T1000 (cell line): Measurements from ENCODE around the gene PMP22.

ENCODE experiments used
- DNase-seq: peaks from one replicate; lab custom pipeline; 2025; ENCODE audit warnings: mixed read lengths; lab: John Stamatoyannopoulos, UW

PMP22 gene

DNA sequence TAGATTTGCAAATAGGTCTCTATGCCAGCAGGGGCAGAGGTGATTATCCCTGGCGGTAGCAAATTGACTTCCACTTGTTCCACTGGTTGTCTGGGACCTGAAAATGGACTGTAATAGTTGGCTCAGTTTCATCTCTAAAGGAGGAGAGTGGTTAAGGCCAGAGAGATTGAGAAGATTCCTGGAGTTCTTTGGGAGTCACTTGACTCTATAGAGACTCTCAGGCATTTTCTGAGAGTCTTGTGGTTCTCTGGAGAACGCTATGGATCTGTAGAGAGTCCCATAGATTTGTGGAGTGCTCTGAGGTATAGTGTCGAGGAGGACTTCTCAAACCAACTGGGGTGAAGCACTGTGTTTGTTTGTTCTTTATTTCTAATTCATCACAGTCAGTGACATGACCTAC lies 8.9 kb upstream of the PMP22 start:
- no peak for DNase-seq

DNA sequence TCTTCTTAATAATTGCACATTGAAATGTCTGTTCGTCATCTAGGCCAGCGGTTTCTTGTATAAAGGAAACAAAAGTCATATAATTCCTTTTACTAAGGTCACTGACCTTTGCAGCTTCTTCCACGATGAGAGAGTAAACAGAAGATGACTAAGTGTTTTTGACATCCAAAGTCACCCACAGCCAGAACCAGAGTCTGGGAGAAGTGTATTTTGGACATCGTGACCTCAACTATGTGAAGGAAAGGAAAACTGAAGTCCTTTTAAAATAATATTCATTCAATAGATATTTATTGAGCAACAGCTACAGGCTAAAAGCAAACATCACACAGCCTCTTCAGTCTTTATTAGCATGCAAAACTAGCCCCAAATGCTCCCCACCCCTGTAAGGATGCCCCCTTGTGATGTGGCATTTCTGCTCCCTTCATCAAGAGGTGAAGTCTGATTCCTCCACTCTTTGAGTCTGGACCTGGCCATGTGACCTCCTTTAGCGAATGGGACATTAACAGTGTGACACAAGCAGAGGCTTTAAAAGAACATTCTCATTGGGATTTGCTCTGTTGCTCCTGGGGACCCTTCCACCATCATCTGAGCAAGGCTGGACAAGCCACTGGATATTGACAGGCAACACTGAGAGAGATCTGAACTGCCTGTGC lies 8.1 kb upstream of the PMP22 start:
- DNase-seq, result peak; percentile 50

DNA sequence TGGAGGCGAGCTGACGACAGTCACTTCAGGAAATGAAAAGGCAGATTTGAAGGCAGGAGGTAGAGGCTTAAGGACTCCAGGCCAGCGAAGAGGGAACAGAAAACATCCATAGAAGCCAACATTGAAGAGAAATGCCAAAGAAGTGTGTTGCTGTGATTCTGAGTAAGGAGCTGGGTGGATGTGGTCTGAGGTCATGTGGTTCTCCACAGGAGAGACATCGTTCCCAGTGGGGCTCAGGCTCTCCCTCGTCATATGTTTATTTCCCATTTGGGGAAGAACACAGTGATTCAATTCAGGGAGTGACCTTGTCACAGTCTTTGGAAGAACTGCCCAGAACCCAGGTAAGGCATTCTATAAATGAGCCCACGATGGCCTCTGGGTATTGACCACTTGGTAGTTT lies 6.6 kb upstream of the PMP22 start:
- no peak for DNase-seq

DNA sequence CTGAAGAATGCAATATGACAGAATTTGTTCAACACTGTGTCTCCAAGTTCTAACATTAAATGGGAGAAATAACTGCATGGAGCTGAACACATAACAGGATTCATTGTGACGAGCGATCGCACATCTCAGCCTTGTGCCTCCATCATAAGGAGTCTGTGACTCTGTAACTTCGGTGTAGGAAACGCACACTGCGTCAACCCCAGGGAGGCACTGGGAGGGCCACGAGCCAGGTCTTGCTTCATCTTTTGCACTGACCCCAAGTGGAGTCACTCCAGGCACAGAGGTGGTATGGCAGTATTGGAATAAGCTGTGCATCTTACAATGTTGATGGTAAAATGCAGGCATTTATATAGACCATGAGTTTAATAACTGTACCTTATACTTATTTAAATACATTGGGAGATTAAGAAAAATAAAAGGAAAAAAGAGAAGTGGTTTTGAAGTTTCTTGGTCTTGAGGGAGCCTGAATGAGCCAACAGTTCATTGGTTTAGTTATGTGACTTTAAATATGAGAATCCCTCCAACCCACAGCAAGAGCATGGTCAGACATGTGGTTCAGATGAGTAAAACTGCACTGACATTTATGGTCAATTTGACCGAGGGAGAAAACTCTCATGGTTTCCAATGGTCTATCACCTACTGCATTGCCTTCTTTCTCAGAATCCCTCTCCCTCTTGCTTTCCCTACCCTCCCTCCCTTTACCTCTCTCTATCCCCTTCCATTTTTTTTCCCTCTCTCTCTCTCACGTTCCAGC lies 5.7 kb upstream of the PMP22 start:
- DNase-seq, result no peak

DNA sequence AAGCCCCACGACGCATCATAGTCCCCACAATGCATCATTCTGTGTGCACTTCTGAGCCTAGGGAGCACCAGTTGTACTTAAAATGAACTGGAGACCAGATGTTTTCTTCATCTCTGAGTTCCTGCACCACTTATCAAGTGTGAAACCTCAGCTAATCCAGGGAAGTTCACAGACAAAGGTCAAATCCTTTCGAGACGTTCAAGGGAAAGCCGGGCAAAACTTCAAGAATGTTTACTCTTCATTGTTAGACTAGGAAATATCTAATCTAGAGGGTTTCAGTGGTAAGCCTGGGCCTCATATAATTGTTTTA lies 4.6 kb upstream of the PMP22 start:
- DNase-seq, result no peak

DNA sequence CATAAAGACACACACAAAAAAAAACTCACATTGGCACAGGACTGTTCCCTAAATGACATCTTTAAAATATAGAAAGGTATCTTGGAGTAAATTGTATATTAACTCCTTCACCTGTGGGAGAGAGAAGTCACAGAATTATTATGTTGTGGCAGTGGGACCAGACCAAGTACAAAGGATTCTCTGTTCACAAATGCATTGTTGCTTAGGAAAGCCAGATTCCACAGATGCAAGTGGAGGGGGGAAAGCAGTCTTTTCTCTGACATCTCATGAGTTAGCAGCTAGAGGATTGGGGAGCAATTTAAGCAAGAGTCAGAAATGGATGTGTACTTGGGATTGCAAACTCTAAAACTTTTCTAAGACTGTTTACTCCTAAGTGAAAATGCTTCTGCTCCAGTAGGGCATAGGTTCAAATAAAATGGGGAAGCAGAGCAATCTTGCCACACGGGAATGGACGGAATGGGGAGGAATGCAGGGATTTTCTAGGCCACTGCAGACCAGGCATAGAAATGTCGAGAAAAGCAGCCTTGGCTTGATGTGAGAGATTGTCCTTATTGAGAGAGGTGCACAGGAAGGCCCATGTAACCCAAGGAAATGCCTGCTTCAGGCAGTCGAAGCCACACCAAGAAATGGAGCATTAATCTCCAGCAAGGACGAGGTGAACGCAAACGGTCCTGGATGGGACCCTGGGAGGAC lies 4.1 kb upstream of the PMP22 start:
- no peak for DNase-seq

DNA sequence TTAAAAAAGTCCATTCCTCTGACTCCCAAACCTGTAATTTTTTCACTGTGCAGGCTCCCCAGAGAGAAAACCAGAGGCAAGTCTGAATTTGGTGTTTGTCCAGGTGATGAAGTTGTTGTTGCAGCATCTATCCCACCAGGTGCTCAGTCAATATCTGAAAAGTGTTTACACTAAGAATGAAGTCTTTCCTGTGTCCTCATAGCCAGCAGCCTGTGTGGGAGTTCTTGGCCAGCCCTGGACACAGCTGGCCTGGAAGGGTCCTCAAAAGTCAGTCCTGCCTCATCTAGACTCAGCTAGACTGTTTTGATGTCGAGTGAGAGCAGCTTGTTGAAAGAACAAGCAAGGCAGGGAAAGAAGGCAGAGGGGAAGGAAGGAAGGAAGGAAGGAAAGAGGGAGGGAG lies 3.3 kb upstream of the PMP22 start:
- no peak for DNase-seq

DNA sequence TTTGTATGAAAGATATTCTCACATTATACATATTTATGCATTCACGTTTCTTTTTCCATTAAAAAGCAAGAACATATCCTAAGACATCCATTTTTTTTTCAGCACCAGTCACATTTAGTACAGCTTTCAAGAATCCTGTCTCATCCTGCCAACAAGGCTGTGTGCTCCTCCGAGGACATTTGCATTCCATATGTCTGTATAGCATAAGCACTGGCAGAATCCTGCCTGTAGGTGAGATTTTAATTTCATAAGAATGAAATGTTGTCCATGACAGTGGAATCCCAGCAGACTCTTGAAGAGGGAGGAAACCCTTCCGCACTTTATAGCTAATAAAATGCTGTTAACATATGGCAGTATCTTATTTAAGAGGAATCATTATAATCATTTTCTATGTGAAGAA lies 2.9 kb upstream of the PMP22 start:
- DNase-seq, result no peak

DNA sequence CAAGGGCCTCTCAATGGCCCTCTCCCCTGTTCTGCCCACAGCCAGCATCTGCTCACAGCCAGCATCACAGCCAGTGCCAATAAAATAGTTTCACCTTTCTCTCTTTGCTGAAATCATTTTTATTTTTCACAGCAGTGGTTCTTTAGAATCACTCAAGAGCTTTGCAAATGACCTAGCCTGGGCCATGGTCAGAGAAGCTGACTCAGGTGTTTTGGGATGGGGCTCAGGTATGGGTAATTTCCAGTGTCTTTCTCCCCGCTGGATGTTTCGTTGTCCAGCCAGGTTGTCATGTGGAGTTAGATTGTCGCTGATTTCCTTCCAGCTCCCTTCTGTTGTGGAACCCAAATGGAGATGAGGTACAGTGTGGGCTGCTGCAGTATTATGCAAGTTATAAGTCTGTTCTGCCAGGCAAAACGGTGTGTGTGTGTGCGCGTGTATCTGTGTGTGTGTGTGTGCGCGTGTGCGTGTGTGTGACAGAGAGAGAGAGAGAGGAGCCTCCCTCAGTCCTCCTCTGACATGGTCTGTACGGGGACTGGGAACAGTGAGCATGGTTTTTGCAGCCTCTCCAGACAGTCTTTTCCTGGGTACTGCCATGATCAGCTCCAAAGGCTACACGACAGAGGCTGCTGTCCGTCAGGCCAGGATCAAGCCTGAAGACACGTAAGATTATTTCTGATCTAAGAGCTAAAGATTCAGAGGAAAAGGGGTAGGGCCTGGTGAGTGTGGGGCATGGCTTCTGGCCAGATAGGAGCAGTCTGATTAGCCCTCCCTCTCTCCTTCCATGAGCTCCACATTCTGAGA lies 1.4 kb upstream of the PMP22 start:
- DNase-seq, result no peak

DNA sequence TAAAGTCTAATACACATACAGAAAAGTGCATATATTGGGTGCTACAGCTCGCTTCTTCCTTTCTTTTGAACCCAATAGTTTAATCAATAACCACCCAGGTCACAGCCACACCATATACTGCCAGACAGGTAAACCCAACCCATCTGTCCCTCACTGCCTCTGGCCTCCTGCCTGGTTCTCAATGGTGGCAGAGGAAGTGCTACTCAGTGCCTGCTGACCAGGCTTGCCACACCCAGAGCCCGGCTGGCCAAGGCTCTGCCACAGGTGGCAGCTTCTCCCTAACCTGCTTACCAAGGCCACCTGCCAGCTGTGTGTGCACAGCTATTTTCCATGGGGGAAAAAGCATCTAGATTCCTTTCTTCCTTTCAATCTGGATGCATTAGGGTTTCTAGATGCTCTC lies 584 bp downstream of the PMP22 start:
- no peak for DNase-seq

DNA sequence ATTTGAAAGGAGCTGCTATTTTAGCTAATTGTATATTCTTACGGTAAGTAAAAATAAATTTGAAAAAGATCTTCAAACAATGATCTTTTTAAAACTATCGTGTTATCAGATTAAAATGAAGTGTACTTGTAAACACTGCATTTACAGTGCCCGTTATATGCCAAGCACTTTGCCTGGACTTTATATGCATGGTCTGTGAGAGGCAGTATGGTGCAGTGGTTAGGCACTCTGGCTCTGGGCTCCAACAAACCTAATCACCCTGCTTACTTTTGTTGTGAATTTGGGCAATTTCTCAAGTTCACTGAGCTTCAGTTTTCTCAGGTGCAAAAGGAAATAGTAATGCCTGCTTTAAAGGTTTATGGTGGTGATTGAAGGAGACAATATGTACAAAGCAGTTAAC lies 1.4 kb downstream of the PMP22 start:
- DNase-seq, result no peak

DNA sequence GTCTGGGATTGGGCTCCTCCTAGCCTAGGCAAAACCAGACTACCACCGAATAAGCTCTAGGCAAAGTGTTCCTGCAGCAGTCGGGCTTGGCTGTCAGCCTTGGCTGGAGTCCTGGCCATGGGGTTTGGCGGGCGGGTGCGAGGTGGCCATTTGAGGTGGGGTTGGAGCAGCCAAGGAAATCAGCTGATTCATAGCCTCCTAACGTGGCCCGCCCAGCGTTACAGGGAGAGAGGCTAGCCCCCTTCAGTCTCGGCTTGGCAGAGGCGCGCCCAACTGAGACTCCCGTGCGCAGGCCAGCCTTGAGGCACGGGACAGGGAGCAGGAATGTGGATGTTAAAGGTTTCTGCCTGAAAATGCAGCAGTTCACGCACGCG lies 1.9 kb downstream of the PMP22 start:
- peak; percentile 69 for DNase-seq

DNA sequence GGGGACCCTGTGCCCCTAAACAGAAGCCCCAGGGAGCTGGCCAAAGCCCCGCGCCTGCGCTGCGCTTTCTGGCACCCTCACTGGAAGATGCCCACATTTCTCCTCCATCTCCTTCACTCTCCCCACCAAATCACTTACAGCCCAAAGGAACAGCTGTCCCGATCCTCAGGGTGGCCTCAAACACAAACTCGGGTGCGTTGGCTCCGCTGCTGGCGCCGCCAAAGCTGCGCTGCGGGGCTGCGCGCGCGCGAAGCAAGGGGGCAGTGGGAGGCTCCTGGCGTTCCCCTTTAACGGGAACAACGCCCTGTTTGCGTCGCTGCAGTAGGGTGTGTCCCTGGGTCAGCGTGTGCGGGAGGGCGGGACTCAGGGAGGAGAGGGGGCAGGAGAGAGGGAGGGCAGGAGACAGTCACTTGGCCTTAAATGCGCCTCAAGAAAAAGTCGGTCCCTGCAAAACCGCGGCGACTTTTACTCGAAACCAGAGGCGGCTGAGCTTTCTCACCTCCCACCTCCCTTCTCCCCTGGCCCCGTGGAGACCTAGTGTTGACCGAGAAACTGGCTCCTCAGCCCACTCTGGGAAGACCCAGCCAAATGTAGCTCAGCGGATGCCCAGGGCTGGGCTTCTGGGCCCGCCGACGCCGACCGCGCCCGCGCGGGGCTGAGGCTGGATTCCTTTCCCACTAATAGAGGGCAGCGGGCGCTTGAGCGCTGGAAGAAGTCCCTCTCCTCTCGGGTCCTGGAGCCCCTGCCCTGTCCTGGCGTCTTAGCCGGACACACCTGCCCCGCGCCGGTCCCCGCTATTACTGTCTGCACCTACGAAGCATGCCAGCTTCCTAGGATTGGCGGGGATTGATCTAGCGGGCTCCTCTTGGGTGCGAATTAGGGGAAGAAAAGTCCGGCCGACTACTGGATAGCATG lies 2.6 kb downstream of the PMP22 start:
- peak; percentile 69 for DNase-seq

DNA sequence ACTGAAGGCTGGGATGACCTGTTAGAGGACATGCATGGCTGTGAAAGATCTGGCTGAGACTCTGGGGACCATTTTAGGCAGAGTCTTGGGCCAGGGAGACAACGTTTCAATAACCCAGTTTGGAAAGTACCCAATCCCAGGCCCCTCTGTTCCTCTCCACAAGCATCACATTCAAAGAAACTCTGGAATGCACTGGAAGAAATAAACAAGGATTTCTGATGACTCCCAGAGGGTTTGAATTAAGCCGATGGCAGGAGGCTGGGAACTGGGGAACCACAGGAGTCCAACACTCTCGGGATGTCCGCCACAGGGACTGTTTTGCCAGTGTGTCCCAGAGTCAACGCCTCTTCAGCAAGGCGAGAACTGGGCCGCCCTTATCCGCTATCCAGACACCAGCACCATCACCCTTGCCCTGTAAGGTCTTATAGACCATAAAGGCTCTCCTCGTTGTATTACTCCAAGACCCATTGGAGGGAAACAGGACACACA lies 3.3 kb downstream of the PMP22 start:
- DNase-seq, result no peak

DNA sequence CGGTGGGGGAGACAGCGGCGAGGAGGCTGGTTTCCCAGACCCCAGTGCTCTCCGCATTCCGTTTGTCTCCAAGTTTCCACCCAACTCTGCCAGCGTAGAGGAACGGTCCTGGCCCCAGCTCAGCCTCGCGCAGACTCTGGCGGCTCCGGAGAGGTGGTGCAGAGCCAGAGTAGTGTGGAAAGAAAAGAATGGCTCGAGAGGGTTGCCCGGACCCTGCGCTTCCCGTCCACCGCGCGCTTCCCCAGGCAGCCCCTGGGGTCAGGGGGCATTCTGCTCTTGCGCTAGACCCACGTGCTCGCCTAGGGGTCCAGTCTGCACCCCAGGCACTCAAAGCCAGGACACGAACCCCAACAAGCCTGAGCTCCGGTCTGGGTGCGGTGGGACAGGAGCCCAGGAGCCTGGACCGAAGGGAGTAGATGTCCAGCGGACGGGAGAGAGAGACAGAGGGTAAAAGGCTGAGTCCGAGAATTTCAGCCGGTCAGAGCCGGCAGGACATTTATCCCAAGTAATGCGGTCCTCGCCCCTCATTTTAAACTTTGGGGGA lies 3.8 kb downstream of the PMP22 start:
- no peak for DNase-seq

DNA sequence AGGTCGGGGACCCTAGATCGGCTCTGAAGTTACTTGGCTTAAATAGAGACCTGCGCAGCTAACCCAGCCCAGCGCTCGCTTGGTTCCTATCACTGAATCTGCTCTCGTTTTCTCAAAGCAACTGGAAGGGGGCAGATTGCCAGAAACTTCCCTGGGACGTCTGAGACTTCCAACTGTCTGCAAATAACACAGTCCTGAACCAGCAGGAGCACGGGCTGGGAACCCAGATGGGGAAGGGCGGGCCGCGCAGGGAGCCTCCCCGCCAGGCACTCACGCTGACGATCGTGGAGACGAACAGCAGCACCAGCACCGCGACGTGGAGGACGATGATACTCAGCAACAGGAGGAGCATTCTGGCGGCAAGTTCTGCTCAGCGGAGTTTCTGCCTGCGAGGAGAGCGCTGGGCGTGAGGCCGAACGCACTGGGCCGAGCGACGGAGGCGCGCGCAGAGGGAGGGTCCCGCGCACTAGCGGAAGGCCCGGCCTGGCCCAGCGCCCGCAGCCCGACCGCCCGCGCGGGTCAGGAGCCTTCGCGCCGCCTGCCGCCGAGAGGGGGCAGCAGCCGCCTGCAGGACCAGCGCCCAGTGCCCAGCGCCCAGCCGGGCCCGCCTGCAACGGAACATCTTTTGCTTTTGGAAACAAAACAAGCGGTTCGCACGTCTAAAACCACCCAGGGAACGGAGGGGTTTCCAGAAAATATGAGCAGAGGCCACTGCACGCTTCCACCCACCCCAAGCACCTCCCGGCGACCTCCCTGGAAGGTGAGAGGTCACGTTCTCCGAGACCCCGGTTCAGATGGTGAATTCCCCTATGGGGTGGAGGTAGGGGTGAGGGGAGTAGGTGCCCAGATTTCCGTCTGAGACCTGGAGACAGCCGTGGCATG lies 4.5 kb downstream of the PMP22 start:
- DNase-seq, result peak; percentile 85

DNA sequence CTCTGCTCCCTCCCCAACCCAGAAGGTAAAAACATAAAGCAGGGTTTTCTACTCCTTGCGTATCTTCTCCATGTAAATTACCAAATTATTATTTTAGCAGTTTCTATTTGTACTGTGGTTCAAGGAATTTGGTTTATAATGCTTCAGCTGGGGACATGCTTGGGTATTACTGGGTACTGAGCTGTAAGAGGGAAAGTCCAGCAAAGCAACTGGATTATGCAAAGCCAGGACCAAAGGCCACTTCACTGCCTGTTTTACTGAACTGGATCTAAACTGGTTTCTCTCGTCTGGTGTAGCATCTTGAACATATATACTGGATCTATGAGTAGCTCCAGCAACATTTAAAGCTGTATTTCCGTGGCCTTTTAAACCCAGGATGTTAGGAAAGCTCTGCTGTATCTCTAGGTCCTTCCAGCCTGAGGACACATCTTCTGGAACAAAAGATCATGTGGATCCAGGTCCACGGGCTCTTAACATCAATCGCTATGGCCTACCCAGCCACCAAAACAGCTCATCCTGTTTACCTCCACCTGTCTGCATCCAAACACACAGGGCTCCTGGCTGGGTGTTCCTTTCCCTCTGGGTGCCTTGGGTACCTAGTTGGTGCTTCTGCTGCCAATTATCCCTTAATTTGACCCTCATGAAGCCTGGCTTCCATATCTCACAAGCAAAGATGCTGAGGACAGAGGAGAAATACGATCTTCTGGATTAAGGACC lies 7.2 kb downstream of the PMP22 start:
- no peak for DNase-seq

DNA sequence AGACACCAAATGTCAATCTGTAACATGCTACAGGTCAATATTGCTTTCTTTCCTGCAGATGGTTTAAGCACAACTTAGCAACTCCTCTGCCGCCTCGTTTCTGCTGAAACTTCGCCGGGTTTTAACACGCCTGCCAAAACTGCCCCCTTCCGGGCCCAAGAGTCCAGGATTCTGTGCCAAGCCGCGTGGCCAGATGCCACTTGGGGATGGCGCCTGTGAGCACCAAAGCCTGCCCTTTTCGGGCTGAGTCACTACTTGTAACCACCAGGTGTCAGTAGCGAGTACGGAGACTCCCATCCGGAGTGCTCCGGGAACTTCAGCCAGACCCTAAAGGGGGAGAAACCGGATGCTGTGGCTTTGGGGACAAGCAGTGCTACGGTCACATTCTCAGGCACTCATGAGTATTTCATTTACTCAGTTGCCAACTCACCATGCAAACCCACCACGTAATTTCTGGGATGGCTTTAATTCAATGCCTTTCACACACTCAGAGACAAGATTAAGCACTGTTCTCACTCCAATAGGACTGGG lies 7.8 kb downstream of the PMP22 start:
- peak; percentile 67 for DNase-seq

DNA sequence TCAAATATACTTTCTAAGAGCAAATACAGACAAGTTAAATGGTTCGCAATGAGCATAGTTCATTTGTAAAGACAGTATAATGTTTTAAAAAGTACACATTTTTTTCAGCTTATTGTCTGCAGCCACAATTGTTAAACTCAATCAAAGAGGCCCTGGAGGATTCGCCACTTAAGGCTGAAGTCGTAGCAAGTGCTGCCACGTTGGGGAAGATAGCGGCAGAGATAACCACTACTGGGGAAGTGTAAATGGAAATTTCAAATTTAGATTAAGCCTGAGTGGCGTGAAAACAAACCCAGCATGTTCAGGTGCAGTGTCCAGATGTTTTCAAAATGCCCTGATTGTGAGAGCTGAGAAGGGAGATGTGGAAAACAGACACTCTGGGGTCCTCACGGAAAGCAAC lies 8.4 kb downstream of the PMP22 start:
- DNase-seq, result no peak
